Ovary (tissue), 9 donors: ENCODE data around the gene KCNQ5. TPM values are rescaled to one million over a fixed set of nuclear protein-coding genes. Genes with fewer than 3 reads are reported as not detected.

Source experiments
- DNase-seq, 5 donors: peaks; one replicate each; pipeline ENCODE4 v3.0.0-alpha.2; 2019 to 2020
- H3K27ac ChIP-seq, 2 donors: fragments of 200-600 bp; one replicate each; pipeline versions ENCODE4 v1.5.1 to v1.8.0; 2019 to 2022
- H3K27me3 ChIP-seq: fragments of 200-600 bp; one replicate; pipeline ENCODE4 v1.8.0; 2022
- H3K36me3 ChIP-seq: fragments of 200-600 bp; sonication (generic); one replicate; pipeline ENCODE4 v1.5.1; 2019
- H3K4me1 ChIP-seq: one replicate; pipeline ENCODE4 v1.8.1; 2013; ENCODE audit warnings: mild to moderate bottlenecking, moderate library complexity; ENCODE audit not compliant: insufficient read depth
- H3K4me3 ChIP-seq: fragments of 200-600 bp; sonication (generic); one replicate; pipeline ENCODE4 v1.5.1; 2017
- H3K9me3 ChIP-seq, 2 donors: fragments of 200-600 bp in 1 of 2; sonication (generic) in 1 of 2; one replicate each; pipeline versions ENCODE4 v1.5.1 to v1.8.1; 2013 to 2019; ENCODE audit warnings: mild to moderate bottlenecking in 1 of 2, moderate library complexity in 1 of 2
- CTCF ChIP-seq, 3 donors: fragments of 450-650 bp in 2 of 3; fragments of 200-600 bp in 1 of 3; IDR thresholded peaks; one replicate each; pipeline versions ENCODE4 v1.5.1 to v1.8.0; 2016 to 2022; ENCODE audit warnings: antibody characterized with exemption in 3 of 3, mild to moderate bottlenecking in 1 of 3
- EP300 ChIP-seq: sonication (generic); formaldehyde crosslinking; IDR thresholded peaks from one replicate; pipeline ENCODE4 v1.6.1; 2017; ENCODE audit warnings: antibody characterized with exemption
- POLR2A ChIP-seq: fragments of 450-650 bp; IDR thresholded peaks from one replicate; pipeline ENCODE4 v1.6.1; 2017; ENCODE audit warnings: antibody characterized with exemption, mild to moderate bottlenecking, moderate library complexity
- WGBS, 3 donors: extraction: QIAGEN DNeasy Blood & Tissue Kit in 1 of 3; methylation state at CpG; one replicate each; pipeline versions ENCODE4 v1.1.5 to v1.1.7; 2013 to 2017; 5-methylcytosine and 5-hydroxymethylcytosine counted together
- intact Hi-C, 4 donors: fragments of 100-400 bp; cut with DNase I; formaldehyde crosslinking; loops; one replicate each; pipeline versions ENCODE4 v1.11.0 to v1.15.1; 2022 to 2023
- polyA plus RNA-seq, 2 donors: library from polyadenylated mRNA; stranded (reverse); fragments of 200-250 nt in 1 of 2; fragments of 350-450 nt in 1 of 2; fragmentation: Illumina TruSeq in 1 of 2; extraction: RNeasy Lipid Tissue Mini Kit (QIAGEN cat#74804) in 1 of 2; gene quantifications; one replicate each; pipeline ENCODE4 v1.2.3, GENCODE V29; 2013 to 2014
- total RNA-seq, 7 donors: library from RNA; depleted of rRNA in 2 of 7; stranded (reverse); fragments of >200 nt in 2 of 7; fragmentation: NEBNext Ultra II Directional in 3 of 7; extraction: Animal tissue kit (Norgen Biotek cat#: 25700) in 3 of 7; gene quantifications; one replicate each; pipeline versions ENCODE4 v1.1.0 to v1.2.4, GENCODE V29; 2016 to 2023
- donor health status: DM: no; HTN: no; CAD: no; lungs with moderate emphysema.
- donor health status: DM: no; HTN: no; CAD: no.
- donor health status: Bipolar disorder and iron deficiency.
- donor health status: DM: yes; HTN: yes; CAD: no.
- donor health status: DM: no; HTN: no; CAD: no.
- donor health status: DM: yes; HTN: yes; CAD: no.

Gene KCNQ5
- total and polyA plus RNA-seq, 9 donors, result 0.02 to 0.80 (median 0.15) TPM; not detected in 2

GRCh38 chr6:72653026-72653425 lies 31.2 kb downstream of the KCNQ5 start:
- DNase-seq, result no peak
- H3K27ac ChIP-seq, result no peak overlapping the region
- TF ChIP-seq CTCF (IDR thresholded peaks at IDR 0.05) (no peak), EP300 (no peak), POLR2A (no peak)
- intact Hi-C loops, result no loop called here
- no peaks in the 10 kb centered on the region for H3K36me3 ChIP-seq
- 67 to 74% (median 68%) methylated on average over 1 of the region's 1 CpG for WGBS, 3 donors
- H3K4me3 ChIP-seq, result no peak overlapping the region
- H3K27me3 ChIP-seq, result no peaks in the 10 kb centered on the region
- H3K4me1 ChIP-seq, result no peaks in the 10 kb centered on the region
- H3K9me3 ChIP-seq, result no peaks in the 10 kb centered on the region

GRCh38 chr6:72654071-72654621 lies 32.3 kb downstream of the KCNQ5 start:
- Histone ChIP-seq H3K4me3 (no peak overlapping the region), H3K36me3 (no peaks in the 10 kb centered on the region), H3K4me1 (no peaks in the 10 kb centered on the region), H3K9me3 (no peaks in the 10 kb centered on the region), H3K27me3 (no peaks in the 10 kb centered on the region), H3K27ac (no peak overlapping the region)
- DNase-seq, result no peak
- intact Hi-C loops, result no loop called here
- no peak for TF ChIP-seq POLR2A
- no peak for TF ChIP-seq EP300
- TF ChIP-seq CTCF (IDR thresholded peaks at IDR 0.05), result no peak
- 49 to 87% (median 79%) methylated on average over 2 of the region's 2 CpGs for WGBS, 3 donors

GRCh38 chr6:72657407-72658197 lies 35.7 kb downstream of the KCNQ5 start:
- Histone ChIP-seq H3K36me3 (no peaks in the 10 kb centered on the region), H3K27ac (no peak overlapping the region), H3K4me3 (no peak overlapping the region), H3K4me1 (no peaks in the 10 kb centered on the region), H3K9me3 (no peaks in the 10 kb centered on the region), H3K27me3 (no peaks in the 10 kb centered on the region)
- DNase-seq, result no peak
- WGBS, 3 donors, result 85 to 87% (median 85%) methylated on average over 3 of the region's 3 CpGs
- intact Hi-C loops, result no loop called here
- TF ChIP-seq CTCF (IDR thresholded peaks at IDR 0.05), result no peak

- 86 to 93% (median 90%) methylated on average over 5 of the region's 5 CpGs for WGBS, 3 donors
- Histone ChIP-seq H3K9me3 (no peaks in the 10 kb centered on the region), H3K27me3 (no peaks in the 10 kb centered on the region), H3K4me3 (no peak overlapping the region), H3K36me3 (no peaks in the 10 kb centered on the region), H3K4me1 (no peaks in the 10 kb centered on the region), H3K27ac (no peak overlapping the region)
- DNase-seq, result no peak
- intact Hi-C loops, result no loop called here
- no peak for TF ChIP-seq CTCF (IDR thresholded peaks at IDR 0.05)
- no peak for TF ChIP-seq POLR2A
- no peak for TF ChIP-seq EP300
Measured at GRCh38 chr6:72659754-72660153, 37.9 kb downstream of the KCNQ5 start.
